ENCODE measurements around the gene TRIM7.
"Not testable (repeated sequence)": the region's sequence is repeated elsewhere in the genome, so short reads cannot be mapped to it uniquely, and the experiment has no call there.

The TRIM7 gene

GRCh38 chr5:181192337-181193046 lies 12.5 kb downstream of the TRIM7 start:
- DNase-seq (ENCODE audit: low spot score), result no peak

- peak; percentile 91 for DNase-seq (ENCODE audit: low spot score)
Measured at GRCh38 chr5:181191526-181192336, 13.3 kb downstream of the TRIM7 start.

- DNase-seq (ENCODE audit: low spot score), result peak; percentile 63
Measured at GRCh38 chr5:181190711-181191525, 14.1 kb downstream of the TRIM7 start.

GRCh38 chr5:181189962-181190710 lies 14.9 kb downstream of the TRIM7 start:
- DNase-seq (ENCODE audit: low spot score), result no peak

- no peak for DNase-seq (ENCODE audit: low spot score)
Measured at GRCh38 chr5:181189363-181189961, 15.5 kb downstream of the TRIM7 start.

GRCh38 chr5:181188700-181189362 lies 16.2 kb downstream of the TRIM7 start:
- DNase-seq (ENCODE audit: low spot score), result no peak

GRCh38 chr5:181187500-181188213 lies 17.3 kb downstream of the TRIM7 start:
- peak; percentile 72 for DNase-seq (ENCODE audit: low spot score)

GRCh38 chr5:181186986-181187499 lies 18.0 kb downstream of the TRIM7 start:
- DNase-seq (ENCODE audit: low spot score), result no peak

GRCh38 chr5:181186022-181186421 lies 19.0 kb downstream of the TRIM7 start:
- no peak for DNase-seq (ENCODE audit: low spot score)

GRCh38 chr5:181185560-181185959 lies 19.4 kb downstream of the TRIM7 start:
- DNase-seq (ENCODE audit: low spot score), result no peak

- DNase-seq (ENCODE audit: low spot score), result no peak
Measured at GRCh38 chr5:181184845-181185216, 20.2 kb downstream of the TRIM7 start.

GRCh38 chr5:181182651-181183050 lies 22.3 kb downstream of the TRIM7 start:
- DNase-seq (ENCODE audit: low spot score), result no peak

- DNase-seq (ENCODE audit: low spot score), result peak; percentile 74
Measured at GRCh38 chr5:181181650-181182565, 23.1 kb downstream of the TRIM7 start.

- DNase-seq (ENCODE audit: low spot score), result not testable (repeated sequence)
Measured at GRCh38 chr5:181177559-181177958, 27.4 kb downstream of the TRIM7 start.

GRCh38 chr5:181176254-181176952 lies 28.6 kb downstream of the TRIM7 start:
- DNase-seq (ENCODE audit: low spot score), result no peak

GRCh38 chr5:181173420-181174342 lies 31.3 kb downstream of the TRIM7 start:
- peak; percentile 52 for DNase-seq (ENCODE audit: low spot score)

- DNase-seq (ENCODE audit: low spot score), result no peak
Measured at GRCh38 chr5:181173027-181173419, 32.0 kb downstream of the TRIM7 start.
